ENCODE measurements around the gene EHMT1.

DNA sequence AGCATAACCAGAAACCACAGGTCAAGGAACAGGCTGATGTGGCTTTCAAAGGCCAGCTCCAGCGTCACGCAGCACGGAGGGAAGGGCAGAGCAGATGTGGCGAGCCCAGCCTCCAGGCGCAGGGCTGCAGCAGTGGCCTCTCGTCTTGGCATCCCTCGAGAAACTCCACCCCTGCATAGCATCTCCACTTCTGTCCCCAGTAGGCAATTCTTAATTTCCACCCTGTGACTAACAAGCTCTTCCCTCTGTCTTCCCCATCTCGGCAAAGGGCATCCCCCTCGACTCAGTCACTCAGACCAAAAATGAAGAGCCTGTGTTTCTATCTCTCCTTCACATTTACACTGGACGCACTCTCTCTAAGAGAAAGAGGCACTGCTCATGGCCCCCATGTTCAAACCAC lies 257.0 kb downstream of the EHMT1 start:
- no peak for TF ChIP-seq RAD21 (IDR thresholded peaks at IDR 0.05; ENCODE audit: low read depth)
- TF ChIP-seq ZBTB7A (IDR thresholded peaks at IDR 0.05; ENCODE audit: low read depth) = no peak
- TF ChIP-seq, protein P1, sequence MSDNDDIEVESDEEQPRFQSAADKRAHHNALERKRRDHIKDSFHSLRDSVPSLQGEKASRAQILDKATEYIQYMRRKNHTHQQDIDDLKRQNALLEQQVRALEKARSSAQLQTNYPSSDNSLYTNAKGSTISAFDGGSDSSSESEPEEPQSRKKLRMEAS (IDR thresholded peaks at IDR 0.05) = no peak
- TF ChIP-seq, protein P2, sequence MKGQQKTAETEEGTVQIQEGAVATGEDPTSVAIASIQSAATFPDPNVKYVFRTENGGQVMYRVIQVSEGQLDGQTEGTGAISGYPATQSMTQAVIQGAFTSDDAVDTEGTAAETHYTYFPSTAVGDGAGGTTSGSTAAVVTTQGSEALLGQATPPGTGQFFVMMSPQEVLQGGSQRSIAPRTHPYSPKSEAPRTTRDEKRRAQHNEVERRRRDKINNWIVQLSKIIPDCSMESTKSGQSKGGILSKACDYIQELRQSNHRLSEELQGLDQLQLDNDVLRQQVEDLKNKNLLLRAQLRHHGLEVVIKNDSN (IDR thresholded peaks at IDR 0.05) = no peak
- TF ChIP-seq YY1 (IDR thresholded peaks at IDR 0.05; ENCODE audit: low read depth) = no peak
- TF ChIP-seq TAF1 (IDR thresholded peaks at IDR 0.05; ENCODE audit: low read depth) = no peak
- TF ChIP-seq TEAD4 (IDR thresholded peaks at IDR 0.05) = no peak
- TF ChIP-seq, protein P3, sequence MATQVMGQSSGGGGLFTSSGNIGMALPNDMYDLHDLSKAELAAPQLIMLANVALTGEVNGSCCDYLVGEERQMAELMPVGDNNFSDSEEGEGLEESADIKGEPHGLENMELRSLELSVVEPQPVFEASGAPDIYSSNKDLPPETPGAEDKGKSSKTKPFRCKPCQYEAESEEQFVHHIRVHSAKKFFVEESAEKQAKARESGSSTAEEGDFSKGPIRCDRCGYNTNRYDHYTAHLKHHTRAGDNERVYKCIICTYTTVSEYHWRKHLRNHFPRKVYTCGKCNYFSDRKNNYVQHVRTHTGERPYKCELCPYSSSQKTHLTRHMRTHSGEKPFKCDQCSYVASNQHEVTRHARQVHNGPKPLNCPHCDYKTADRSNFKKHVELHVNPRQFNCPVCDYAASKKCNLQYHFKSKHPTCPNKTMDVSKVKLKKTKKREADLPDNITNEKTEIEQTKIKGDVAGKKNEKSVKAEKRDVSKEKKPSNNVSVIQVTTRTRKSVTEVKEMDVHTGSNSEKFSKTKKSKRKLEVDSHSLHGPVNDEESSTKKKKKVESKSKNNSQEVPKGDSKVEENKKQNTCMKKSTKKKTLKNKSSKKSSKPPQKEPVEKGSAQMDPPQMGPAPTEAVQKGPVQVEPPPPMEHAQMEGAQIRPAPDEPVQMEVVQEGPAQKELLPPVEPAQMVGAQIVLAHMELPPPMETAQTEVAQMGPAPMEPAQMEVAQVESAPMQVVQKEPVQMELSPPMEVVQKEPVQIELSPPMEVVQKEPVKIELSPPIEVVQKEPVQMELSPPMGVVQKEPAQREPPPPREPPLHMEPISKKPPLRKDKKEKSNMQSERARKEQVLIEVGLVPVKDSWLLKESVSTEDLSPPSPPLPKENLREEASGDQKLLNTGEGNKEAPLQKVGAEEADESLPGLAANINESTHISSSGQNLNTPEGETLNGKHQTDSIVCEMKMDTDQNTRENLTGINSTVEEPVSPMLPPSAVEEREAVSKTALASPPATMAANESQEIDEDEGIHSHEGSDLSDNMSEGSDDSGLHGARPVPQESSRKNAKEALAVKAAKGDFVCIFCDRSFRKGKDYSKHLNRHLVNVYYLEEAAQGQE (IDR thresholded peaks at IDR 0.05; ENCODE audit: low read depth) = no peak
